Dermis blood vessel endothelial cell (primary cell): ENCODE results near the gene DEFB132. TPM values are rescaled to one million over a fixed set of nuclear protein-coding genes. Genes with fewer than 3 reads are reported as not detected.
"Not testable (repeated sequence)": the region's sequence is repeated elsewhere in the genome, so short reads cannot be mapped to it uniquely, and the experiment has no call there.

Source experiments
- DNase-seq: peaks from one replicate; pipeline ENCODE4 v3.0.0; 2010
- total RNA-seq: library from RNA; depleted of rRNA; stranded (reverse); fragments of >200 nt; gene quantifications from 2 replicates; pipeline ENCODE4 v1.2.3, GENCODE V29; 2014

DEFB132 gene, protein sequence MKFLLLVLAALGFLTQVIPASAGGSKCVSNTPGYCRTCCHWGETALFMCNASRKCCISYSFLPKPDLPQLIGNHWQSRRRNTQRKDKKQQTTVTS
- total RNA-seq = not detected in 2 replicates

DNA sequence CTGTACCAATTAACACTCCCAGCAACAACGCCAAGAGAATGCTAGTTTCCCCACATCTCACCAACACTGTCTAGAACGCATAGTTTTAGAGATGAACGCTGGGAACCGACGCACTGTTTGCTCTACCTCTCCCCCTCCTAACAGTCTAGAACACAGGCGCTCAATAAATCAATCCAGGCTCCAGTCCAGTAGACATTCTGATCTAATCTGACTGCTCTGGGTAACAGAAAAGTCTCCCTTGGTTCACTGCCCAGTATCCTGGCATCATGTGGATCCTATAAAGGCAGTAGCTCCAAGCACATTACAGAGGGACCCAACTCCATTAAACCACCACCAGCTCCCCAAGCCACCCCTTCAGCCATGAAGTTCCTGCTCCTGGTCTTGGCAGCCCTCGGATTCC lies at the start of gene DEFB132:
DEFB132 (plus strand) TSS at position 306 of the 400 bp plus-strand sequence; CDS start at position 361, 55 bp downstream.
- no peak for DNase-seq

DNA sequence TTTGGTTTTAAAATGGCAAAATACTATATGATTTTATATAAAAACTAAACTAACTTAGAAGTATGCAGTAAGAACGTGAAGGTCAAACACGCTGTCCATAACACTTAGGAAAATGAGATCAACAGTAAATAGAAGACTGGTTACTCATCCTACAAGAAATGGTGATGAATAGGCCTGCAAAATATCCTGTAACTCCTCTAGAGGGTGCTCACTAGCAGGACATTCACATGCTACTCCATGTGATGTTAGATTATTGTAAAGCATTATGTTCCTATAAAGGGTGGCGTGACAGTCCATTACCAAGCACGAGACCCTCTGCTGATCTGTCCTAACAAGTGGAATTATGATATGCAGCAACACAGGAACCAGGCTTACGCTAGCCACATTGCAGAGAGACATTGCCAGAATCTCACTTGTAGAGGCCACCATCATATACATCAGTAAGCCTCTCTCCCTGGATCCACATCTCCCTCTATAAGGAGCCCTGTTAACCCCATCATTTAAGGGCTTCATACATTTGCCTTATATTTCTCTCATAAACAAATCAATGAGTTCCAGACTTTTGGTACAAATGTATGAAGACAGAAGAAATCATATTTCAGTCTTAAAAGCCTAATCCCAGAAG lies 48.5 kb upstream of the DEFB132 start:
- peak; percentile 73 for DNase-seq

DNA sequence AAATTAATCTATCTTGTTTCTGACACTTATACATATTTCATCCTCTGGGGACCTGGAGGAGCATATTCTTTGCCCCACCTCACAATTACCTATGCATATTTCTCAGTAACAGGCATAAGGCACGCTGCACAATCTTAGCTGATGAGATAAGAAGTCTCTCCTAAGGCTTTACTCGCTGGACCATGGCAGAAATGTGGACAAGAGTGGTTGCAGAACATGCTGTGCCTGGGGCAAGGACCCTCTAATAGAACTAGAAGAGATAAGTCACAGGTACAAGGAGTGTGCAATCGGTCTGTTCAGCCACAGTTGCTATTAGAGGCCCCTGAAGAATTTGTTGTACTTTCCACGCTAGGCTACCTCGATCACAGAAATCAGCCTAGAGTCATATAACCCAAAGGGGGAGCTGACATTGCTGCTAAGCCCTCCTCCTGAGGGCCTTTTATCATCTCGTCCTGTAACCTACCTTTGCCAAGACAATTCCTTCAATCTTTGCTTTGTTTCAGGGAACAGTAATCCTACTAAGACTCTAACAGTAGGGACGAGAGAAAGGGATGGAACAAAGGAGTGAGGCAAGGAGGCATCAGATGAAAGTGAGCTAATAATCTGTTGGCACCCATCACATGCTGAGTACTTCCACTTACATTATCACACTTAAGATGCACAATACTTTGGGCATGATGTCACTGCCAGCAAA lies 46.6 kb upstream of the DEFB132 start:
- no peak for DNase-seq

DNA sequence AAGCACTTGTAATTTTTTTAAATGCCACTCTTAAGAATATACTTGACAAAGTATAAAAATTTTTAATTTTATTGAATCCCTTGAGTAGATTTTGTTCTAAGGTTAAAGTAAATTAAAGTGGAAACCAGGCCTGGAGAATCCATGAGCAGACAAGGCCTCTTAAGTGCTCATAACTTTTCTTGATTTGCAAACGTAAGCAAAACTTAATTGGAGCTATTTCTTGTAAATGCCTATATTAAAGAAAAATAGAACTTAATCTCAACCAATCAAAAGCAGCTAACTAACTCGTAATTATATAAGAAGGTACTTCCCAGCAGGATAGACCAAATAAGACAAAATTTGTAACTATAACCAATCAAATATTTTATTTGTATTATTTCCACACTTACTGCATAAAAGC lies 43.1 kb upstream of the DEFB132 start:
- DNase-seq = no peak

DNA sequence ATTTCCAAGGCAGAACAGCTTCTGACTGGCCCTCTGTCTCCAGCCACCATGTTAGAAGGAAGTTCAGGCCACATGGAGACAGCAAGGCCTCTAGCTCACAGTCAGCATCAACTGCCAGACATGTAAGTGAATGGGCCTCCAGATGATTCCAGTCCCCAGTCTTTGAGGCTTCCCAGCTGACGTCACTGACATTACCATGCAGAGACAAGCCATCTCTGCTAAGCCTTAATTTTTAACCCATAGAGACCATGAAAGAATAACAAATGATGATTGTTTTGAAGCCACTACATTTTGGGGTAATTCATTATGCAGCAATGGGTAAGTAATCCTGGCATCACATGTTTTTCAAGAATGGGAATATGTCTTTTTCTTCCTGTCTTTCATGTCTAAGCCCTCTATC lies 41.7 kb upstream of the DEFB132 start:
- no peak for DNase-seq

DNA sequence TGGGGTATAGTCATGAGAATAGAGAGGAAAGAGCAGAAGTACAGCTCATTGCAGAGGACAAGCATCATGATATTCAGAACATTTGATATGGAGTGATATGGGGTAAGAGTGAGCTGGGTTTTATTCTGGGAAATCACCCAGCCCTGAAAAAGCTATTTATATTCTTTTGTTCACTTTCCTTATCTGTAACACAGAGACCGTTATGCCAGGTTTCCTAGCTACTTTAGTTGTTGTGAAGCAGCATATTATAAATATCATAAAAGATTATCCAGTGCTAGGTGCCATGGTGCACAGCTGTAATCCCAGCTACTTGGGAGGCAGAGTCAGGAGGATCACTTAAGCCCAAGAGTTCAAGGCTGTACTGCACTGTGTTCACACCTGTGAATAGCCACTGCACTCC lies 40.3 kb upstream of the DEFB132 start:
- no peak for DNase-seq

DNA sequence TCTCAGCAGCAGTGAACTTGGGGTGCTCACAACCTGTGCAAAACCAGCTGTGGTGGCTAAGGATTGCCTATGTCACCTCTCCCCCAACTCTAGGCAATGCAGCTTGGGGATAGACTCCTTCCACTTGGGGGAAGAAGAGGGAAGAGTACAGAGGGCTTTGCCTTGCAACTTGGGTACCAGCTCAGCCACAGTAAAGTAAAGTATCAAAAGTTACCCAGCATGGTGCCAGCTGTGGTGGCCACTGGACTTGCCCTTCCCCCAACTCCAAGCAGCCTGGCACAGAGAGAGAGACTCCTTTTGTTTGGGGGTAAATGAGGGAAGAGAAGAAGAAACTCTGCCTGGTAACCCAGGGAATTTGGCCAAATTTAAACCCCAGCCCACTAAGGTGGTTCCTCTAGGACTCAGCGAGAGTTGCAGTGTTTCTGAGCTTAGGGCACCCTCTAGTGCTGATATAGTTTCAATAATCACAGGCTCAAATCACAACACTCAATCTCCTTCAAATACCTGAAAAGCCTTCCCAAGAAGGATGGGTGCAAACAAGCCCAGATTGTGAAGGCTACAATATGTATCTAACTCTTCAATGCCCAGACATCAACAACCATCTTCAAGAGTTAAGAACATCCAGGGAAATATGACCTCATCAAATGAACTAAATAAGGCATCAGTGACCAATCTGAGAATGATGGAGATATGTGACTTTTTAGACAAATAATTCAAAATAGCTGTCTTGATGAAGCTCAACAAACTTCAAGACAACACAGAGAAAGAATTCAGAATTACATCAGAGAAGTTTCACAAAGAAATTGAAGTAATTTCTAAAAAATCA lies 38.0 kb upstream of the DEFB132 start:
- DNase-seq = peak; percentile 36

DNA sequence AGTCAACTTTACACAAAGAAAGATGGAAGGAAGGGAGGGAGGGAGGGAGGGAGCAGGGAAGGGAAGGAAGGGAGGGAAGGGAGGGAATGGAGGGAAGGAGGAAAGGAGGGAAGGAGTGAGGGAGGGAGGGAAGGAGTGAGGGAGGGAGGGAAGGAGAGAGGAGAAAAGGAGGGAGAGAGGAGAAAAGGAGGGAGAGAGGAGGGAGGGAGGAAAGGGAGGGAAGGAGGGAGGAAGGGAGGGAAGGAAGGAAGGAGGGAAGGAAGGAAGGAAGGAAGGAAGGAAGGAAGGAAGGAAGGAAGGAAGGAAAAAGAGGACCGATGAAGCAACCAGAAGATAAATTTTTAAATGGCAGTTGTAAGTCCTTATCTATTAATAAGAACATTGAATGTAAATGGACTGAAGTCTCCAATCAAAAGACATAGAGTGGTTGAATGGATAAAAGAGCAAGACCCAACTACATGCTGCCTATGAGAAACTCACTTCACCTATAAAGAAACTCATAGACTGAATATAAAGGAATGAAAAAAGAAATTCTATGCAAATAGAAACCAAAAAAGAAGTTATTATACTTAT lies 36.2 kb upstream of the DEFB132 start:
- DNase-seq = no peak

DNA sequence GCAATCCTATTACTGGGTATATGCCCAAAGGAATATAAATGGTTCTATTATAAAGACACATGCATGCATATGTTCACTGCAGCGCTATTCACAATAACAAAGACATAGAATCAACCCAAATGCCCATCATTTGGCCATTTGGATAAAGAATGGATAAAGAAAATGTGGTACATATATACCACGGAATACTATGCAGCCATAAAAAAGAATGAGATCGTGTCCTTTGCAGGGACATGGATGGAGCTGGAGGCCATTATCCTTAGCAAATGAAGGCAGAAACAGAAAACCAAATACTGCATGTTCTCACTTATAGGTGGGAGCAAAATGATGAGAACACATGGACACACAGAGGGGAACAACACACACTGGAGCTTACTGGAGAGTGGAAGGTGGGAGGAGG lies 31.6 kb upstream of the DEFB132 start:
- DNase-seq = not testable (repeated sequence)

DNA sequence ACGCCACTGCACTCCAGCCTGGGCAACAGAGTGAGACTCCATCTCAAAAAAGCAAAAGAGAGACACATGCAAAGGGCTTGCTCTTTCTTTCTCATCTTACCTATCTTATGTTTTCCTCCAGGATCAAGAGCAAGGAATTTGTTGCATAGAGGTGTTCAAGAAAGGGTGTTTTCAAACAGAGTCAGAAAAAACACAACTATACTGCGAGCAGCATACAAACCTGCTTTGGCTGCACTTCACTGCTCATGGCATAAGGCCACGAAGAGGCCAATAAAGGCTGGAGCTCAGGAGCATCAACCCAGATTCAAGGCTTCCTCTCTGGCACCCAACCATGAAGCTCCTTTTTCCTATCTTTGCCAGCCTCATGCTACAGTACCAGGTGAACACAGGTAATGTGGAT lies 30.6 kb upstream of the DEFB132 start, which contains the start of gene DEFB129:
DEFB129 (plus strand) TSS at position 301 of the 400 bp plus-strand sequence; CDS start at position 332, 31 bp downstream.
- DNase-seq = no peak

DNA sequence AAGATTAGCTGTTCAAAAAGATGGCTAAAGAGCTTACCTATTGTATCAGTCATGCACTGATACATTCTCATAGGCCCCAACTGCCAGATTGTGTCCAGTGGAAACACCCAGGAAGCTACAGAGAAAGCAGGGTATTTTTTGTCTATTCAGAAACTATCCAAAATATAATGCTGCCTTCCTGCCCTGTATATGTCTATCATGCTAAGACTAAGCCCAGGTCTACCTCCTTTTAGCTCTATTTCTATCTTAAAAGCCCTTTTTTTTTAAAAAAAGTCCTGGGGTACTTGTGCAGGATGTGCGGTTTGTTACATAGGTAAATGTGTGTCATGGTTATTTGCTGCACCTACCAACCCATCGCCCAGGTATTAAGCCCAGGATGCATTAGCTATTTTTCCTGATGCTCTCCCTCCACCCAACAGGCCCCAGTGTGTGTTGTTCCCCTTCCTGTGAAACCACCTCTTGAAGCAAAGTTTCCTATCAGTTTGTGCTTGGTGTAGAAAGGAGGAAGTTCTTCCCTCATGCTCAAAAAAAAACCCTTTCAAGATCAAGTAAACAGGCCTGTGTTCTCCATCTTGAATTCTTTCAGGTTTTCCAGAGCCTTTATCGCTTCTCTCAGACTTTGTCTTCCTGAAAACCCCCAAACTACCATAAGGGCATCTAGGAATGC lies 30.0 kb upstream of the DEFB132 start:
- DNase-seq = no peak

DNA sequence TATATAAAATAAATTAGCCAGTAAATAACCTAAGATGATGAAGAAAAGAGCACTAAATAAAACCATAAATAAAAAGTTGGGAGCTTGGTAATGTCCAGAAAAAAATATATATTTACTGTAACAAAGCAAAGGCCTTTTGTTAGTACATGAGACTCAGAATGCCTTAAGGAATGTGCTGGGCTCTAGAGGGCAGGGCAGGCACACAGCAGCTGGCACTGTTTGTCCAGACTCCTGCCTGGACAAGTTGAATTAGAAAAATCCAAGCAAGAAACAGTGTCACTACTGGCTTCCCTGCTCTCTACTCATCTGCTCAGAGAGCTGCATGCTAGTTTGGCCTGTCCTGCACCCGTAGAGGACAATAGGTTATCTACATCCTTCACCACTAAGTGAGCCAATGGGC lies 21.6 kb upstream of the DEFB132 start:
- DNase-seq = peak; percentile 31

DNA sequence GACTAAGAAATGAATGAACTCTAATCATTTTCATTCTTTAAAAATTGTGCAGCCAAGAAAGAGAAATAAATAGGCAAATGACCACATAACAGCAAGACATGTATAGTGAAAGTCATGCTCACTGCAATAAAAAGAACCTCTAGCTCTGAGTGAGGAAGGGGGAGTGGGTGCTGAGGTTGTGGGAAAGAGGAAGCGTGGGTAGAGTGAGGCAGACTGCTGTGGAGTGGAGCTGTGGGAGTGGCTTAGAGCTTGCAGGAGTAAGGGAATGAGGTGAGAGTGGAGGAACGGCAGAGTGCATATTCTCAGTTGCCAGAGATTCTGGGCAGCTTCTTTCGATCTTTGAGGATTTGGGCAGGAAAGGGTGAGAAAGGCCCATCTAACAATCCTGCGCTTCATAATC lies 20.0 kb upstream of the DEFB132 start:
- no peak for DNase-seq

DNA sequence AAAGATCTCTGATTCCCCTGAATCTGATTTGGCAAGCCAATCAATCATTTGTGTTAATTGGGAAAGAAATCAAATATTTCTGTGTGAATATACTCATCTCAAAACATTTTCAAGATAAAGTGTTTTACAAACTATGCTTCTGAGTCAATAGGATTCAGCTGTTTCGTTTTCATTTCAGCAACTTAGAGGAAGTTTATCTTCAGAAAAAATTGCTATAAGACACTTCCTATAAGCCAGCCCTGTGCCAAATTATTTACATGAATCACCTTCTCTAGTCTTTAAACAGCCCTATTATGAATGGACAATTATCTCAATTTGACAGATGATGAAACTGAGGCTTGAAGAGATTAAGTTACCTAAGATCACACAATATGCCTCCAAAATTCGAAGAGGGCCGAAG lies 19.6 kb upstream of the DEFB132 start:
- DNase-seq = peak; percentile 1

DNA sequence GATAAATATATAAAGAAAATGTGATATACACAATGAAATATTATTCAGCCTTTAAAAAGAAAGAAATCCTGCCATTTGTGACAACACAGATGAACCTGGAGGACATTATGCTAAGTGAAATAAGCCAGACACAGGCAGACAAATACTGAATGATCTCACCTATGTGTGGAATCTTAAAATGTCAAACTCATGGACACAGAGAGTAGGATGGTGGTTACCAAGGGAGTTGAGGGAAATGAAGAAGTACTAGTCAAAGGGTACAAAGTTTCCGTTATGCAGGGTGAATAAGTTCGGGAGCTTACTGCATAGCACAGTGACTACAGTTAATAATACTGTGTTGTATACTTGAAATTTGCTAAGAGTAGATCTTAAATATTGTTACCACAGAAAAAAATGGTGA lies 14.6 kb upstream of the DEFB132 start:
- DNase-seq = no peak

DNA sequence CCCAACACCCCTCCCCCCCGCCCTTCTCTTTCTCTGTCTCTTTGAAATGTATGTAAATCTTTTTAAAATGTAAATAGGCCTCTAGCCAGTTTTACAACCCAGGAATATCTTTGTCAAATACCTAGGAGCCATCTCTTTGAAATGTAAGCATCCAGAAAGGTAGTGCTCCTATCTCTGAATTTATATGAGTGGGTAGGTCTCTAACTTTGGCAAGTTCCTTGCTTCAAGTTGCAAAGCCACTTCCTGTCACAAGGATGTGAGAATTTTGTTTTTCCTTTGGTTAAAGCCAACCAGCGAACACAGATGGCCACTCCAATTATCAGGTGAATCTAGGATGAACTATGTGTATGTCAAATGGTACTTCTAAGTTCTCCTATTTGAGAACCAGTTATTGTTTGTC lies 6.2 kb upstream of the DEFB132 start:
- DNase-seq = no peak

DNA sequence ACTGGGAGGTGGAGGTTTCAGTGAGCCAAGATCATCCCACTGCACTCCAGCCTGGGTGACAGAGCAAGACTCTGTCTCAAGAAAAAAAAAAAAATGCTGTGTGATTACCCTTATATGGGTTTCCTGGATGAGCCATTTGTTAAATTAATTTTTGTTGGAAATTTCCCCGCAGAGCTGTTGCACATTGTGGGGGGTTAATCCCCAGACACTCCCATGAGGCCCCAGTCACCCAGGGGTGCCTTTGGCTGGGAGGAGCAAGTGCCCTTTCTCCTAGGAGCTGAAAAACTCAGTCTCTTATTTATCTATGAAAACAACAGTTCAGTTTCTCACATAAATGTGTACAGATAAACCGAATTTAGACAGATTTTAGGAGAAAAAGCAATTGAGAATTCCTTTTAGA lies 4.7 kb upstream of the DEFB132 start:
- no peak for DNase-seq

DNA sequence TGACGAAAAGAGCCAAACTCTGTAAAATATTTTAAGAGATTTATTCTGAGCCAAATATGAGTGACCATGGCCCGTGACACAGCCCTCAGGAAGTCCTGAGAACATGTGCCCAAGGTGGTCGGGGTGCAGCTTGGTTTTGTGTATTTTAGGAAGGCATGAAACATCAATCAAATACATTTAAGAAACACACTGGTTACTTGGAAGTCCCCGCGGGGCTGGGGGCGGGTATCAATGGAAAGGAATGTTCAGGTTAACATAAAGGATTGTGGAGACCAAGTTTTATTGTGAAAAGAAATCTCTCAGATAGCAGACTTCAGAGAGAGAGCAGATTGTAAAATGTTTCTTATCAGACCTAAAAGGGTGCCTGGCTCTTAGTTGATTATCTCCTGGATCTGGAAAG lies 4.1 kb upstream of the DEFB132 start:
- DNase-seq = not testable (repeated sequence)

DNA sequence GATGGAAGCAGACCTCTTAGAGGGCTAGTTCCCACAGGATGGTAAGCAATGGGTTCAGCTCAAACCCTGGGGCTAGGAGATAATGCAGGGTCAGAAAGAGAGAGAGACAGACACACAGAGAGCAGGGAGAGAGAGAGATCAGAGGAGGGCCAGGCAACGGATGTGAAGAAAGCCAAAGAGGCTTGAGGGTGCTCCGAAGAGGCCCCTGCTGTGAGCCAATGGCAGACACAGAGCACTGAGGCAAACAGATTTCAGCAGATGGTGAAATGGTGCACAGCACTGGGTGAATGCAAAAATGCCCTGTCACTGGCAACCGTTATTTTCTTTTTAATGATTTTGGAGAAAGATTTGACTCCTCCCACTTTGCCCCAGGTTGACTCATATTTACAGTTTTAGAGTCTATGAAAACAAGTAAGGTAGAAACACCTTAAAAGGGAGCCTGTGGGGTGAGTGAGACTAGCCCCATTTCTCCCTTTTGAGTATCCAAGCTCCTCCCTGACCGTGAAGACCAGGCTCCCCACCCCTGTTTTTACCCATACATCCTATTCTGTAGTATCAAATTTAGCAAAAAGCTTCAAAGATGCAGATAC lies 840 bp downstream of the DEFB132 start:
- no peak for DNase-seq

DNA sequence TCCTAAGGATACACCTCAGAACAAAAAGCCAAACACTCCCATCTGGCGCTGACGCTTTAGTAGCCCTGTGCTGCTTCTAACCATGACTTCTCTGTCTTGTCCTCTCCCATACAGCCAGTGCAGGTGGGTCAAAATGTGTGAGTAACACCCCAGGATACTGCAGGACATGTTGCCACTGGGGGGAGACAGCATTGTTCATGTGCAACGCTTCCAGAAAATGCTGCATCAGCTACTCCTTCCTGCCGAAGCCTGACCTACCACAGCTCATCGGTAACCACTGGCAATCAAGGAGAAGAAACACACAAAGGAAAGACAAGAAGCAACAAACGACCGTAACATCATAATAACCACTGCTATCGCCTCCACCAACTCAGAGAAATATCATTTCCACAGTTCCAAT lies 1.4 kb downstream of the DEFB132 start:
- DNase-seq = peak; percentile 53

DNA sequence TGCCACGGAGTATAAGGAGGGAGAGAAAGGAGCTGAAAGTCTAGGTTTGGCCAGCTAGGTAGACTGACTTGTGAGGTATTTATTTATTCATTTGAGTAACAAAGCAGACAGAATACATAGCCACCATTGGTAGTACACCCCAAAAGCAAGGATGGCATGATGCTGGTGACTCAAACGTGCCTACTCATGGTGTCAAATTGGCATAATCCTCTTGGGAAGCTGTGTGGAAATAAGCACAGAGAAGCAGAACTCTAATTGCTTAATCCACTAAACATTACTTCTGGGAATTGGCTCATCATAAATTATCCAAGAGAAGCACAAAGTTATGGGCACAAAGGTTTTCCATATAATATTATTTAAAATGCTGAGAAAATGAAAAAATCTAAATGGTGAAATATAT lies 2.5 kb downstream of the DEFB132 start:
- no peak for DNase-seq

DNA sequence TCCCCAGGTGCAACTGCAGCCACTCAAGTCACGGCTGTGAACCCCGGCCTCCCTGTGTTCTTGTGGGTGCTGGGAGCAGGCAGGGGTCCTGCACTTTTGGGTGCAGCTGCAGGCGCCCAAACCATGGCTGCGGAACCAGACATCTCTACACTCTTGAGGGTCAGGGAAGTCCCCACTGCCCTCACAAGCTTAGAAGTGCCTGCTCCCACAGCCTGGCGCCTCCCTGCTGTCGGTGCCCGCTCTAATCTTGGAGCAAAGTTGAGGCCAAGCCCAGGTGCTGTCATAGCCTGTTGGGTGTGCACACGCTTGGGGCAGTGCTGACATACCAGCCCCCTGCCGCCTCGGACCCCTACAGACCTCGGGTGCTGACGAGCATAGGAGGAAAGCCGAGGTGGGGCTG lies 6.2 kb downstream of the DEFB132 start:
- no peak for DNase-seq
